BJ (cell line): ENCODE results near the gene CATSPERD. TPM values are rescaled to one million over a fixed set of nuclear protein-coding genes. Genes with fewer than 3 reads are reported as not detected.

Experiments used
- CTCF ChIA-PET: fragments of 350-600 bp; formaldehyde crosslinking; extraction: SDS; loops from one replicate; lab custom pipeline; 2021; ENCODE audit warnings: antibody characterized with exemption, inconsistent platforms; lab: Yijun Ruan, JAX
- POLR2A ChIA-PET: fragments of 300-600 bp; sonication (Branson Sonifier 250); formaldehyde crosslinking; extraction: SDS; loops from one replicate; lab custom pipeline; 2021; ENCODE audit warnings: antibody characterized with exemption; lab: Charles Lee
- DNase-seq: peaks from one replicate; pipeline ENCODE4 v3.0.0-alpha.2; 2011; ENCODE audit warnings: low read depth
- H3K27me3 ChIP-seq: 2 replicates; pipeline ENCODE4 v1.6.0; 2011; ENCODE audit warnings: low read length; ENCODE audit not compliant: control insufficient read depth, insufficient read depth
- H3K36me3 ChIP-seq: 2 replicates; pipeline ENCODE4 v1.5.1; 2011; ENCODE audit warnings: low read length; ENCODE audit not compliant: control insufficient read depth, insufficient read depth
- H3K4me3 ChIP-seq: 2 replicates; pipeline ENCODE4 v1.5.1; 2011; ENCODE audit warnings: low read depth, mild to moderate bottlenecking, control low read depth, low read length
- polyA plus RNA-seq: library from polyadenylated mRNA; depleted of rRNA; stranded (reverse); fragments of >200 nt; gene quantifications from 2 replicates; pipeline ENCODE4 v1.2.3, GENCODE V29; 2011
- TF ChIP-seq, protein P1 (sequence below): IDR thresholded peaks from 2 replicates; pipeline ENCODE4 v1.5.1; 2011; ENCODE audit warnings: low read depth, mild to moderate bottlenecking, control low read depth, inconsistent platforms, low read length, moderate library complexity; ENCODE audit not compliant: insufficient read depth

CATSPERD gene
- polyA plus RNA-seq, 1 experiment, result not detected

DNA sequence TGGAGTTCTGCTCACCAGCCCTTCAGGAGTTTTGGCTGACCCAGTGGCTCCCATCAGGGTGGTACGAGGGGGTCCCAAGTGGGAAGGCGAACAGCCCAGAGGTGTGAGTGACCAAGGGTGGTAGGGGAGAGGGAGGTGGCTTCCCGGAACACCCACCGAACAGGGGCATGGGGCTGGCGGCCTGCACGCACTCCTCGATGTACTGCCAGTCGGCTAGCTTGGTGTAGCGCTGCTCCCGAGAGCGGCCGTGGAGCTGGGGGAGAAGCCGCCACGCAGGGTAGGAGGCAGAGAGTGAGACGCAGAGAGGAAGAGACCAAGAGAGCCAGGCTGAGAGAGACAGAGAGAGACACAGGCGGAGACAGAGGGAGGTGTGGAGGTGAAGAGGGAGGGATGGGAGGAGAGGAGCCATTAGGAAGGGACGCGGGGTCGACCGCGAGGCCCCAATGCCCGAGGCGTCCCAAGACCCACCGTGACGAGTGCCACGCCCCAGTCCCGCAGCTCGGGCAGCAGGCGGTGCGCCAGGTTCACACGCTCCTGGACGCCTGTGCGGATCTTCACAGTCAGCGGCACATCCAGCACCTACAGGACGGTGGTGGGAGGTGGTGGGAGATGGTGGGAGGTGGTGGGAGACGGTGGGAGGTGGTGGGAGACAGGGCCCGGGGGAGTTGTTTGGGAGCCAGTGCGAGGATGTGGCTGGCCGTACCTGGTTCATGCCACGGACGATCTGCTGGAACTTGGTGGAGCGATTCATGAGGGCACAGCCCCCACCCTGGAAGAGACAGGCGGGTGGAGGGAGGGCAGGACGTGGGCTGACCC is 66.4 kb downstream of the CATSPERD start:
- POLR2A ChIA-PET, result no interaction called here
- no peaks in the 10 kb centered on the region for H3K27me3 ChIP-seq
- H3K4me3 ChIP-seq, result no peak overlapping the region
- H3K36me3 ChIP-seq, result peaks cover 35% of the 10 kb centered on the region
- TF ChIP-seq, protein P1, sequence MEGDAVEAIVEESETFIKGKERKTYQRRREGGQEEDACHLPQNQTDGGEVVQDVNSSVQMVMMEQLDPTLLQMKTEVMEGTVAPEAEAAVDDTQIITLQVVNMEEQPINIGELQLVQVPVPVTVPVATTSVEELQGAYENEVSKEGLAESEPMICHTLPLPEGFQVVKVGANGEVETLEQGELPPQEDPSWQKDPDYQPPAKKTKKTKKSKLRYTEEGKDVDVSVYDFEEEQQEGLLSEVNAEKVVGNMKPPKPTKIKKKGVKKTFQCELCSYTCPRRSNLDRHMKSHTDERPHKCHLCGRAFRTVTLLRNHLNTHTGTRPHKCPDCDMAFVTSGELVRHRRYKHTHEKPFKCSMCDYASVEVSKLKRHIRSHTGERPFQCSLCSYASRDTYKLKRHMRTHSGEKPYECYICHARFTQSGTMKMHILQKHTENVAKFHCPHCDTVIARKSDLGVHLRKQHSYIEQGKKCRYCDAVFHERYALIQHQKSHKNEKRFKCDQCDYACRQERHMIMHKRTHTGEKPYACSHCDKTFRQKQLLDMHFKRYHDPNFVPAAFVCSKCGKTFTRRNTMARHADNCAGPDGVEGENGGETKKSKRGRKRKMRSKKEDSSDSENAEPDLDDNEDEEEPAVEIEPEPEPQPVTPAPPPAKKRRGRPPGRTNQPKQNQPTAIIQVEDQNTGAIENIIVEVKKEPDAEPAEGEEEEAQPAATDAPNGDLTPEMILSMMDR, result no peak
- DNase-seq, result no peak
- CTCF ChIA-PET, result interaction anchor here (2.4 kb wide), 1 partner anchor 13 kb away, joined by 8 read pairs; no protein-coding TSS in a partner anchor

DNA sequence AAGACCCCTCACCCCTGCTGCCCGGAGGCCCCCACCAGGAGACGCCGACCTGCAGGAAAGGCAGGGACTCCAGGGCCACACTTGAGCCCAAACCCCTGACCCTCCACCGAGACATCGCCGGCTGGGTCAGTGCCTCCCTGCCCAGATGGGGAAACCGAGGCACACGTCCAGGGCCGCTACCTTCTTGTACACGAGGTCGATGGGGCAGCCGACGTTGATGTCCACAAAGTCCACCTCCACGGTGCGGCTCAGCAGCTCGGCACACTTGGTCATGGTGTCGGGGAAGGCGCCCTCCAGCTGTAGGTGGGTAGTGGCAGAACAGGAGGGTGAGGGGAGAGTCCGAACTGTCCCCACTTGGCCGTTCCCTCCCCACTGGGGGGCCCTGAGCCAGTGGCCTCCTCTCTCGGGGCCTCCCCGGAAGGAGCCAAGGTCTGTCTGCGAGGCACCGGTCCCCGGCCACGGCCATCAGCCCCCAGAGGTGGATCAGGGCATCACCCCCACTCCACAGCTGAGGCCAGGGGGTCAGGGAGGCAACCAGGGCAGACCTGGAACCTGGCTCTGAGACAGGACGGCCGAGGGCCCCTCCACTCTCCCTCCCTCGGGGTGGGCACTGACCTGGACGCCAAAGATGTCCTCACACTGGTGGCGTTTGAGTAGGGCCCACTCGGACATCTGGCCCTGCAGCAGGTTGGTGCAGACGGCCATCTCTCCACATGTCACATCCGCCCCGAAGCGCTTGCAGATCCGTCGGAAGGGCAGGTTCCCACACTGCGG is 67.2 kb downstream of the CATSPERD start:
- H3K4me3 ChIP-seq, result no peak overlapping the region
- ChIA-PET CTCF (interaction anchor here (0.7 to 2.4 kb wide), 2 partner anchors 14 kb away, joined by 3 to 8 read pairs; no protein-coding TSS in a partner anchor), POLR2A (no interaction called here)
- H3K36me3 ChIP-seq, result peaks cover 35% of the 10 kb centered on the region
- no peak for DNase-seq
- TF ChIP-seq, protein P1, result no peak
- H3K27me3 ChIP-seq, result no peaks in the 10 kb centered on the region

DNA sequence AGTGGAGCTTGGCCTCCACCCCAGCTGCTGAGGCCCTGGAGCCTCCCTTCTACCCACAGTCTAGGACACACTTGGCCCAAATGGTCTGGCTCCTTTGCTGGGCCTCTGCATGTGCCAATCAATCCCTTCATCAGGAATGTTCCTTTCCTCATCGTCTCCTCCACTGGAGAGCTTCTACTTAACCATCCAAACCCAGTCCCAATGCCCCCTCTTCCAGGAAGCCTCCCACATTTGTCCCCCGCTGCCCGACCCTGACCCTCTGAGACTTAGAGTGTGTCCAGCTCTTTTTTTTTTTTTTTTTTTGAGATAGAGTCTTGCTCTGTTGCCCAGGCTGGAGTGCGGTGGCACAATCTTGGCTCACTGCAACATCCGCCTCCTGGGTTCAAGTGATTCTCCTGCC is 68.0 kb downstream of the CATSPERD start:
- Histone ChIP-seq H3K27me3 (no peaks in the 10 kb centered on the region), H3K36me3 (peaks cover 35% of the 10 kb centered on the region), H3K4me3 (no peak overlapping the region)
- ChIA-PET POLR2A (interaction anchor here (0.6 kb wide), 1 partner anchor 92 kb away, joined by 4 read pairs; no protein-coding TSS in a partner anchor), CTCF (interaction anchor here (0.7 to 8.1 kb wide), 3 partner anchors 13 to 15 kb away, joined by 3 to 57 read pairs (median 8); partner anchors contain the start of gene NRTN)
- TF ChIP-seq, protein P1, result no peak
- no peak for DNase-seq

DNA sequence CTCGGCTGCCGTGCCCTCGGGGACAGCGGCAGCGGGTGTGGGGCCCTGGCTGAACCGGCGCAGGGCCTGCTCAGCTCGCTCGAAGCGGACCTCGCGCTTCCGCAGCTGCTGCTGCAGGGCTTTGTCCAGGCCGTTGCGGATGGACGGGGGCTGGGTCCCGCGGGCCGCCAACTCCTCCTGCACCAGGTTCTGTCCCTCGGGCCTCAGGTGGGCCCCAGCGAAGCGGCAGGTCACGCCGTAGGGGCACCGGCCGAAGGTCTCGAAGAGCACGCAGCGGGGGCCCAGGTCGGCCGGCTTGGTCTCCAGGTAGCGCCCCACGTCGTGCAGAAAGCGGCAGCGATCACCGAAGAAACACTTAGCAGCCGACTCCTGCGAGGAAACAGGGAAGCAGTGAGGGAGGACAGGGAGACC is 68.9 kb downstream of the CATSPERD start:
- no peak overlapping the region for H3K4me3 ChIP-seq
- POLR2A ChIA-PET, result no interaction called here
- TF ChIP-seq, protein P1, result no peak
- DNase-seq, result no peak
- H3K36me3 ChIP-seq, result peaks cover 33% of the 10 kb centered on the region
- H3K27me3 ChIP-seq, result no peaks in the 10 kb centered on the region
- CTCF ChIA-PET, result interaction anchor here (2.4 to 8.1 kb wide), 2 partner anchors 14 to 15 kb away, joined by 8 to 57 read pairs; partner anchors contain the start of gene NRTN
